ENCODE results near the gene SOD2. TPM values are rescaled to one million over a fixed set of nuclear protein-coding genes. Genes with fewer than 3 reads are reported as not detected.

Gene SOD2
- total and polyA plus RNA-seq, 2 of the 13 experiments (the other 11 are each of a cell fraction or from before 2014, with no cell fraction given): 304 to 309 TPM

GRCh38 chr6:159727717-159728445, 34.8 kb upstream of the SOD2 start (continued):
- TF ChIP-seq ZNF512B (CRISPR knock-in tag; IDR thresholded peaks at IDR 0.05; ENCODE audit: borderline replicate concordance) (0 out of 2 replicates have a peak, but pooled peaks have one; percentile 52), NBN (conservative IDR thresholded peaks at IDR 0.05) (no peak), ZNF333 (CRISPR knock-in tag; IDR thresholded peaks at IDR 0.05; ENCODE audit: borderline replicate concordance) (no peak; the same call in 1 of the 2 replicates), ZNF703 (CRISPR knock-in tag; IDR thresholded peaks at IDR 0.05; ENCODE audit: borderline replicate concordance) (no peak), ZBTB38 (CRISPR knock-in tag; IDR thresholded peaks at IDR 0.05) (no peak; the same call in 1 of the 2 replicates), ZFP41 (CRISPR knock-in tag; IDR thresholded peaks at IDR 0.05; ENCODE audit: borderline replicate concordance) (peak; percentile 33; the same call in 1 of the 2 replicates), GLI4 (CRISPR knock-in tag; IDR thresholded peaks at IDR 0.05; ENCODE audit: borderline replicate concordance) (no peak), ZNF225 (CRISPR knock-in tag; IDR thresholded peaks at IDR 0.05) (peak; percentile 90), ZNF224 (CRISPR knock-in tag; IDR thresholded peaks at IDR 0.05) (no peak; the same call in 1 of the 2 replicates), GPBP1L1 (CRISPR knock-in tag; IDR thresholded peaks at IDR 0.05) (no peak), MTF1 (CRISPR knock-in tag; IDR thresholded peaks at IDR 0.05) (0 out of 2 replicates have a peak, but pooled peaks have one; percentile 33), ZNF564 (CRISPR knock-in tag; IDR thresholded peaks at IDR 0.05) (0 out of 2 replicates have a peak, but pooled peaks have one; percentile 22), RAD21 (CRISPR knock-in tag; IDR thresholded peaks at IDR 0.05) (no peak; the same call in none of the 2 replicates), MEIS2 (CRISPR knock-in tag; IDR thresholded peaks at IDR 0.05) (no peak; the same call in 1 of the 2 replicates), CERS6 (CRISPR knock-in tag; IDR thresholded peaks at IDR 0.05) (no peak), ASH2L (IDR thresholded peaks at IDR 0.05; ENCODE audit: insufficient read length, low read depth, low read length) (peak; percentile 73), ARID5B (CRISPR knock-in tag; IDR thresholded peaks at IDR 0.05) (peak; percentile 36; the same call in 1 of the 2 replicates), AGO2 (optimal IDR thresholded peaks at IDR 0.05; ENCODE audit: low read depth, low read length) (peak; percentile 47), HIVEP1 (CRISPR knock-in tag; IDR thresholded peaks at IDR 0.05) (0 out of 2 replicates have a peak, but pooled peaks have one; percentile 40)
